Osteocyte (in vitro differentiated cells): ENCODE data around the gene RBM7. TPM values are rescaled to one million over a fixed set of nuclear protein-coding genes. Genes with fewer than 3 reads are reported as not detected.

Experiments
- DNase-seq: peaks from one replicate; pipeline ENCODE4 v3.0.0; 2021; ENCODE audit warnings: mixed read lengths; ENCODE audit not compliant: unreplicated experiment; ENCODE audit errors: extremely low spot score
- H3K27ac Mint-ChIP-seq: one replicate; pipeline ENCODE4 v1.8.0; 2021; ENCODE audit warnings: mild to moderate bottlenecking, mixed read lengths; ENCODE audit not compliant: unreplicated experiment
- H3K27me3 Mint-ChIP-seq: one replicate; pipeline ENCODE4 v1.8.0; 2021; ENCODE audit warnings: mixed read lengths; ENCODE audit not compliant: unreplicated experiment
- H3K36me3 Mint-ChIP-seq: one replicate; pipeline ENCODE4 v1.8.0; 2021; ENCODE audit warnings: mixed read lengths; ENCODE audit not compliant: unreplicated experiment
- H3K4me1 Mint-ChIP-seq: one replicate; pipeline ENCODE4 v1.8.0; 2021; ENCODE audit warnings: mixed read lengths; ENCODE audit not compliant: unreplicated experiment
- H3K4me3 Mint-ChIP-seq: one replicate; pipeline ENCODE4 v1.8.0; 2021; ENCODE audit warnings: mild to moderate bottlenecking, moderate library complexity, mixed read lengths; ENCODE audit not compliant: unreplicated experiment
- H3K9me3 Mint-ChIP-seq: one replicate; pipeline ENCODE4 v1.8.0; 2021; ENCODE audit warnings: mixed read lengths; ENCODE audit not compliant: unreplicated experiment
- CTCF ChIP-seq: fragments of 200-600 bp; sonication (generic); IDR thresholded peaks from 2 replicates; pipeline ENCODE4 v1.5.0; 2021; ENCODE audit warnings: antibody characterized with exemption, mild to moderate bottlenecking, moderate library complexity
- total RNA-seq: library from RNA; stranded (reverse); gene quantifications from 2 replicates; pipeline ENCODE4 v1.2.1, GENCODE V29; 2021

RBM7 gene
- total RNA-seq, 1 donor from 2014 or later, result 35.0 TPM

GRCh38 chr11:114447892-114448291, 47.4 kb downstream of the RBM7 start:
- Mint-ChIP-seq H3K9me3 (no peaks in the 10 kb centered on the region), H3K36me3 (peaks cover 44% of the 10 kb centered on the region), H3K4me3 (no peak overlapping the region), H3K27ac (peak overlapping the region; percentile 92), H3K4me1 (peaks cover 28% of the 10 kb centered on the region), H3K27me3 (no peaks in the 10 kb centered on the region)
- no peak for DNase-seq
- TF ChIP-seq CTCF, result no peak

GRCh38 chr11:114448749-114449482, 48.5 kb downstream of the RBM7 start:
- TF ChIP-seq CTCF, result no peak
- peaks cover 27% of the 10 kb centered on the region for H3K4me1 Mint-ChIP-seq
- H3K27me3 Mint-ChIP-seq, result no peaks in the 10 kb centered on the region
- peaks cover 47% of the 10 kb centered on the region for H3K36me3 Mint-ChIP-seq
- H3K4me3 Mint-ChIP-seq, result no peak overlapping the region
- no peaks in the 10 kb centered on the region for H3K9me3 Mint-ChIP-seq
- no peak for DNase-seq
- peak overlapping the region; percentile 92 for H3K27ac Mint-ChIP-seq

- no peak for DNase-seq
- Mint-ChIP-seq H3K4me1 (peaks cover 27% of the 10 kb centered on the region), H3K4me3 (no peak overlapping the region), H3K27me3 (no peaks in the 10 kb centered on the region), H3K27ac (no peak overlapping the region), H3K36me3 (peaks cover 38% of the 10 kb centered on the region), H3K9me3 (no peaks in the 10 kb centered on the region)
- no peak for TF ChIP-seq CTCF
These were observed 49.4 kb downstream of the RBM7 start for GRCh38 chr11:114449845-114450244.

GRCh38 chr11:114452399-114452798, 51.9 kb downstream of the RBM7 start:
- Mint-ChIP-seq H3K36me3 (peaks cover 24% of the 10 kb centered on the region), H3K27me3 (no peaks in the 10 kb centered on the region), H3K4me1 (peaks cover 19% of the 10 kb centered on the region)

More at GRCh38 chr11:114452399-114452798, 51.9 kb downstream of the RBM7 start:
- no peak overlapping the region for H3K27ac Mint-ChIP-seq
- no peak overlapping the region for H3K4me3 Mint-ChIP-seq
- DNase-seq, result no peak
- TF ChIP-seq CTCF, result no peak
- no peaks in the 10 kb centered on the region for H3K9me3 Mint-ChIP-seq

Other genes with a start within 250 kb of the RBM7 start
- gene NNMT, start 104.3 kb upstream of the RBM7 start, total RNA-seq, result 65.4 and 79.5 TPM in 2 replicates
- gene C11orf71, start 155 bp upstream of the RBM7 start, total RNA-seq, result 6.8 TPM in 2 replicates
- gene REXO2, start 38.8 kb downstream of the RBM7 start, total RNA-seq, result 116 and 124 TPM in 2 replicates
- gene NXPE1, start 159.2 kb downstream of the RBM7 start, total RNA-seq, result not detected in 2 replicates
- gene NXPE4, start 195.1 kb downstream of the RBM7 start, total RNA-seq, result not detected in 2 replicates